Jurkat, Clone E6-1 (cell line): ENCODE results near the gene PDGFA.

Experiments
- DNase-seq: peaks from one replicate; pipeline ENCODE4 v3.0.0-alpha.2; 2011; ENCODE audit warnings: low read depth, low spot score
- H3K4me3 ChIP-seq: 2 replicates; pipeline ENCODE4 v1.5.1; 2011; ENCODE audit warnings: mild to moderate bottlenecking, low read length, control low read depth, moderate library complexity

The PDGFA gene

GRCh38 chr7:481219-481930 lies 38.3 kb downstream of the PDGFA start:
- no peak for DNase-seq
- H3K4me3 ChIP-seq: no peak overlapping the region

GRCh38 chr7:480531-481218 lies 39.0 kb downstream of the PDGFA start:
- DNase-seq: no peak
- H3K4me3 ChIP-seq: no peak overlapping the region

- H3K4me3 ChIP-seq: no peak overlapping the region
- DNase-seq: no peak
These were observed 39.6 kb downstream of the PDGFA start for GRCh38 chr7:479948-480499.

- no peak for DNase-seq
- H3K4me3 ChIP-seq: no peak overlapping the region
These were observed 40.3 kb downstream of the PDGFA start for GRCh38 chr7:479115-479947.

- H3K4me3 ChIP-seq: no peak overlapping the region
- DNase-seq: no peak
These were observed 41.9 kb downstream of the PDGFA start for GRCh38 chr7:477626-478220.

GRCh38 chr7:476736-477360 lies 42.8 kb downstream of the PDGFA start:
- no peak for DNase-seq
- no peak overlapping the region for H3K4me3 ChIP-seq

GRCh38 chr7:475951-476441 lies 43.6 kb downstream of the PDGFA start:
- no peak for DNase-seq
- no peak overlapping the region for H3K4me3 ChIP-seq

GRCh38 chr7:475425-475728 lies 44.3 kb downstream of the PDGFA start:
- no peak overlapping the region for H3K4me3 ChIP-seq
- no peak for DNase-seq

- no peak for DNase-seq
- no peak overlapping the region for H3K4me3 ChIP-seq
These were observed 44.8 kb downstream of the PDGFA start for GRCh38 chr7:474605-475424.

- DNase-seq: no peak
- no peak overlapping the region for H3K4me3 ChIP-seq
These were observed 45.6 kb downstream of the PDGFA start for GRCh38 chr7:473870-474604.

- no peak overlapping the region for H3K4me3 ChIP-seq
- DNase-seq: no peak
These were observed 46.4 kb downstream of the PDGFA start for GRCh38 chr7:473211-473734.

GRCh38 chr7:472640-472957 lies 47.0 kb downstream of the PDGFA start:
- peak; percentile 39 for DNase-seq
- no peak overlapping the region for H3K4me3 ChIP-seq

GRCh38 chr7:471866-472639 lies 47.6 kb downstream of the PDGFA start:
- DNase-seq: no peak
- no peak overlapping the region for H3K4me3 ChIP-seq

- DNase-seq: no peak
- H3K4me3 ChIP-seq: no peak overlapping the region
These were observed 48.3 kb downstream of the PDGFA start for GRCh38 chr7:471191-471865.

- no peak for DNase-seq
- H3K4me3 ChIP-seq: no peak overlapping the region
These were observed 50.1 kb downstream of the PDGFA start for GRCh38 chr7:469563-469961.
